Stimulated activated naive B cell treated with anti-CD40 and anti-IgM and Interleukin-4, amounts not matched to agents 10 μg/mL and 1 μg/mL and 100 μg/mL, for 72 hours (primary cell): ENCODE measurements around the gene DYNC1LI2.

Experiments used
- ATAC-seq, 2 donors: fragments of 150-1000 bp; cut with Tn5 transposase; replicated peaks; 2 replicates each; pipeline ENCODE4 v1.10.0; 2021; ENCODE audit warnings: moderate library complexity in 1 of 2
- DNase-seq: peaks from one replicate; pipeline ENCODE4 v3.0.0; 2021
- H3K27ac Mint-ChIP-seq: one replicate; pipeline ENCODE4 v1.8.0; 2022; ENCODE audit warnings: mild to moderate bottlenecking, mixed read lengths
- H3K27me3 Mint-ChIP-seq, 2 donors: one replicate each; pipeline ENCODE4 v1.8.0; 2022; ENCODE audit warnings: mixed read lengths in 2 of 2
- H3K36me3 Mint-ChIP-seq, 2 donors: one replicate each; pipeline ENCODE4 v1.8.0; 2022; ENCODE audit warnings: mixed read lengths in 2 of 2, mild to moderate bottlenecking in 1 of 2
- H3K4me1 Mint-ChIP-seq, 2 donors: one replicate each; pipeline ENCODE4 v1.8.0; 2022; ENCODE audit warnings: mixed read lengths in 2 of 2, mild to moderate bottlenecking in 1 of 2
- H3K4me3 Mint-ChIP-seq, 2 donors: one replicate each; pipeline ENCODE4 v1.8.0; 2022; ENCODE audit warnings: mild to moderate bottlenecking in 2 of 2, mixed read lengths in 2 of 2, moderate library complexity in 1 of 2
- H3K9me3 Mint-ChIP-seq, 2 donors: one replicate each; pipeline ENCODE4 v1.8.0; 2022; ENCODE audit warnings: mixed read lengths in 2 of 2, mild to moderate bottlenecking in 1 of 2

Gene DYNC1LI2

DNA sequence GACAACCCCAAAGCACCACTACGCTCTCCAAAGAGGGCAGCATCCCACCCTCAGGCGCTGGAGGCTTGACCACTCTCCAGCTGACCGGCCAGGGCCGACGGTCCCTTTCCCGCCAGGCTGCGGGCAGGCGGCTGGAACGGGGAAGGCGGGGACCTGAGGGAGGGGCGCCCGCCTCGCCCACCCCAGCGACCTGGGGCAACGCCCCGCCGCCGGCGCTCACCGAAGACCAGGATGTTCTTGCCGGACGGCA is 431 bp downstream of the DYNC1LI2 start:
- peaks cover 12 to 13% of the 10 kb centered on the region in 2 donors for H3K27me3 Mint-ChIP-seq
- H3K36me3 Mint-ChIP-seq: peaks cover 13 to 17% of the 10 kb centered on the region in 2 donors
- H3K27ac Mint-ChIP-seq: peak overlapping the region; percentile 75
- DNase-seq: no peak
- ATAC-seq: peak; percentile 5 to 6
- H3K4me1 Mint-ChIP-seq: peaks cover 18 to 49% of the 10 kb centered on the region in 2 donors
- peak overlapping the region; percentile 88 for H3K4me3 Mint-ChIP-seq
- H3K9me3 Mint-ChIP-seq: no peaks in the 10 kb centered on the region

DNA sequence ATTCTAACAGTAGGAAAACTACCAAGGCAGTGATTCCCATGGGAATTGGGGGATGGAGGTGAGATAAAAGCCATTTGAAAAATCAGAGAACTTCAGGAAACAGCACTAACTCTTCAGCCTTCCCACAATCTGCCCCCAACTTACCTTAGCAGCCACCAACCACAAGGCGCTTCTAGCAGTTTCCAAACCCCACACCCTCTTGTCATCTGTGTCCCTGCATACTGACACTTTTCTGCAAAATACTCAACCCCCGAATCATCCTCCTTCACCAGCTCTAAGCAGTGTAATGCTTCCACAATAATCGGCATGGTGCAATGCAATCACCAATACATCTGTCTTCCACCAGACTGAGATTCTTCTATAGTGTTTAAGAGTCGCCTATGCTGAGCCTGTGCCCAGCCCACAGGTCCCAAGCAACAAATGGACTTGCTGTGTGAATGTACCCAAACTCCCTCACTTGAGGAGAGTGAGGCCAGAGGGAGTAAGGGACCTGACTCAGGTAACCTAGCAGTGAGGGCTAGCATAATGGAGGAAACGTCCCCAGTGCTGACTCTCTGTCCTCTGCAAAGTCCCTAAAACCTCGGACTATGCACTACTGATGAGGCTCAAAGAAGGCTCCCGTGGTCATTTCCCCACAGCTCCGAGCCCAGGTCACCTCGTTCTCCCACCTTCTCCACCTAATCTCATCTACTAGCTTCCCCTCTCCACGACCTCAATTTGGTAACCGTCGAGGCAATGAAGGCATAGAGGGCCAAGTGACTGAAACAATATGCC is 943 bp downstream of the DYNC1LI2 start:
- Mint-ChIP-seq H3K4me1 (peaks cover 18 to 49% of the 10 kb centered on the region in 2 donors), H3K27ac (peak overlapping the region; percentile 75), H3K9me3 (no peaks in the 10 kb centered on the region), H3K27me3 (peaks cover 12 to 13% of the 10 kb centered on the region in 2 donors), H3K36me3 (peaks cover 14 to 18% of the 10 kb centered on the region in 2 donors), H3K4me3 (peak overlapping the region; percentile 88)
- DNase-seq: no peak
- no peak for ATAC-seq

DNA sequence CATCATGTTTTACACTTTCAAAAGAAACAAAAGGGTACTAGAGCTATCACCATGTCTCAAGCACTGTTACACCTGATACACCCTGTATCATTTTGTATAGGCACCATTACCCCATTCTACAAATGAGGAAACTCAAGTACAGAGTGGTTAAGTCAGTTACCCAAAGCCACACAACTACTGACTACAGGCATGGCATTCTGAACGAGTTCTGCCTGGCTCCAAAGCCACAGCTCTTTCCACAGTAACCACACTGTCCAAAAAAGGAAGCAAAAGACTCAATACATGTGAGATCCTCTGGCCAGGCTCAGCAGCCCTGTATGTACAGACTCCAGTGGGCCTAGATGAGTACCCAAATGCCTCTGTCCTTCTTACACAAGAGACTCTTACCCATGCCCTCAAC is 4.7 kb downstream of the DYNC1LI2 start:
- H3K9me3 Mint-ChIP-seq: no peaks in the 10 kb centered on the region
- H3K27me3 Mint-ChIP-seq: no peaks in the 10 kb centered on the region
- no peak overlapping the region for H3K27ac Mint-ChIP-seq
- H3K4me1 Mint-ChIP-seq: peaks cover 14 to 40% of the 10 kb centered on the region in 2 donors
- H3K36me3 Mint-ChIP-seq: peaks cover 14 to 18% of the 10 kb centered on the region in 2 donors
- peak; percentile 67 to 72 for ATAC-seq
- no peak overlapping the region for H3K4me3 Mint-ChIP-seq
- peak; percentile 14 for DNase-seq

DNA sequence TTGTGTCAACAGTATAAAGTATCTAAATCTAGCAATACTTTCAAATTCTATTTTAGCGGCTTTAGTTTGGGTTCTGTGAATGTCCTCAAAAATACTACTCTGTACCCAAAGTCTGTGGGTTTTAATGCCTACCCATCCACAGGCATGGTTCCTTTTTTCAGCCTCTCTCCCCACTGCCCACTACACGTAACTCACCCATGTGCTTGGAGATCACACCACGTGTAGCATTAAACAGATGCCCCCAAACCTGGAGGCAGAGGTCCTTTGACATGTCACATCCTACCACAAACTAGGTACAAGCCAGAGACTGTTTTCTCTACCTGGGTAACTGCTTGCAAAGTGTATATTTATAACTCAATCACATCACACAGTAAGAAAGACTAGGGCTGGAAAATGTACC is 5.4 kb downstream of the DYNC1LI2 start:
- ATAC-seq (no peak), DNase-seq (no peak)
- Mint-ChIP-seq H3K9me3 (no peaks in the 10 kb centered on the region), H3K4me1 (peaks cover 16 to 43% of the 10 kb centered on the region in 2 donors), H3K4me3 (no peak overlapping the region), H3K27me3 (no peaks in the 10 kb centered on the region), H3K36me3 (peaks cover 16 to 22% of the 10 kb centered on the region in 2 donors), H3K27ac (no peak overlapping the region)

DNA sequence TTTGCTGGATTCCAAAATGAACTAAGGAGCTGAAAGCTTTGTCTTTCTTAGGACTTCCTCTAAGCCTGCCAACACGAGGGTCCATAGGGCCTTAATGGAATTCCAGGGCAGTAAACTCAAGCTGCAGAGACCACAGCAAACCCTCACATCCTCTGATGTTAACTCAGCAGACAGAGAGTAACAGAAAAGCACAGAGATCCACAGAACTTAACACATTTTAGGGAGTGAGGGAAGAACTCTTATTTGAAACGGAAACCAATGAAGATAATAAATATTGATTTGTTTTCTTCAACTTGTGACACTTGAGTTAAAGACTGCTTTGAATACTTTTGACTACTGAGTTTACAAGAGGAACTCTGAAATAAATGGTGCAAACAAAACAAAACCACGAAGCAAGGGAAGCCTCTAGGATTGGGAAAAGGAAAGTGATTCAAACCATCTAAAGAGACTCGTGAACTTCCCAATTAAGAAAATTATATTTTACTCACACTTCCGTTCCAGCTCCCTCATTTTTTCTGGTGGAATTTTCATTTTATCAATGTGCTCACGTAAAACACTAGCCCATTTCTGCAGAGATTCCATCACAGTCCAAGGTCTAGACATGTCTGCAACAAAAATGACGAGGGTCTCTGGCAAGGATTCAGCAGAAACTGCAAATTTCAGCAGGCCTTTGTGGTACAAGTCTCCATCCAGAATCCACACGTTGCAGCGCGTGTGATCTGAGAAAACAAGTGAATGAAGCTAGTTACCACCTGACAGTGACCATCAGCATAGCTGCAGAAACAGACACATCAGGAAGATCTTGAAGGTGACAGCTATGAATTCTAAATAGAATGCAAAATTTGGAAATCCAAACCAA is 9.2 kb downstream of the DYNC1LI2 start:
- Mint-ChIP-seq H3K27ac (no peak overlapping the region), H3K36me3 (peaks cover 22 to 29% of the 10 kb centered on the region in 2 donors), H3K4me1 (peaks cover 12 to 33% of the 10 kb centered on the region in 2 donors), H3K4me3 (no peak overlapping the region), H3K27me3 (no peaks in the 10 kb centered on the region), H3K9me3 (no peaks in the 10 kb centered on the region)
- ATAC-seq (no peak), DNase-seq (no peak)

DNA sequence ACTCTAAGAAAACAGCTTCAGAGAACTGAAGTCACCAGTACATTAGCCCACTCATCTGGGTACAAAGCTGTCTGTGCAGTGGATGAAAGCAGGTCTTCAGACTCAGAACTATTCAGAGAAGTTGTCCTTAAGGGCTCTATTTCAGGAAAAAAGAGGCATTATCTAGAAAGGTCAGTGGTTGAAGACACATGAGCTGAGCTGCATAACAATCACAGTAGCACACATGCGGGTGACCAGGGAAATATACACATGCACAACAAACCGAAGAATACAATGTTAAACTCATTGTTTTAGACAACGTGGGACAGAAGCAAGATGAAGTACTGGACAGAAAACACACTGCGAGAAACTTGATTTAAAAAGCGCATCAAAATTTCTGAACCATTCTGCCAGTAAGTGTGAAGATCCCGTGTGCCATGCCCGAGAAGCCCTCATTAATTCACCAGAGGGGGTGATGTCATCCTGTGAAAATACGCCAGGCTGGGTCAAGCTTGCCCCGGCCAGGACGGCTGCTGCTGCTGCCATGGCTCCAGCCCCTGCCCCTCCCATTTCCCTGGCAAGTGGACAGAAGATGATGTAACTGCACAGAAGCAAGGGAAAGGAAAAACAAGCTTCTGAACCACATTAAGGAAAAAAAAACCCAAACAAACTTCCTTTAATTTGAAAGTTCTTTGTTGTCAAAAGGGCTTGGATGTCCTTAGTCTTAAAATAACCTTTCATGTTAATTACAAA is 10.1 kb downstream of the DYNC1LI2 start:
- DNase-seq: no peak
- Mint-ChIP-seq H3K4me1 (peaks cover 12 to 24% of the 10 kb centered on the region in 2 donors), H3K9me3 (no peaks in the 10 kb centered on the region), H3K27me3 (no peaks in the 10 kb centered on the region), H3K36me3 (peaks cover 23 to 29% of the 10 kb centered on the region in 2 donors), H3K27ac (no peak overlapping the region), H3K4me3 (no peak overlapping the region)
- ATAC-seq: no peak

DNA sequence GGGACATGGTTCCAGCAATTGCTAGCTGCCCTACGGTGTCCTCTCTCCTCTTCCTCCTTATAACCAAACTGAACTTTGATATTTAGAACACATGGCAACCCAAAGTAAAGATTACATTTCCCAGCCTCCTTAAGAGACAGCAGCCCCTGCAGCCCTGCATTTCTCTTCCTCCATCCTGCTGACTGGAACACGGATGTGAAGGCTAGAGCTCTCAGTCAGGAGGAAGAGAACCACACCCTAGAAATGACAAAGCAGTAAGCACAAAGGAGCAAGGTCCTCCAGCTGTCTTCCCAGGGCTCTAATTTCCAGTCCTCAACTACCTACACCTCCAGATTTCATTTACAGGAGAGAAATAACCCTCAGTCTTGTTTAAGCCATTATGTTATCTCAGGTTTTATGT is 10.9 kb downstream of the DYNC1LI2 start:
- ATAC-seq: no peak
- Mint-ChIP-seq H3K27ac (no peak overlapping the region), H3K4me3 (no peak overlapping the region), H3K36me3 (peaks cover 25 to 31% of the 10 kb centered on the region in 2 donors), H3K9me3 (no peaks in the 10 kb centered on the region), H3K27me3 (no peaks in the 10 kb centered on the region), H3K4me1 (peaks cover 9 to 20% of the 10 kb centered on the region in 2 donors)
- DNase-seq: no peak

DNA sequence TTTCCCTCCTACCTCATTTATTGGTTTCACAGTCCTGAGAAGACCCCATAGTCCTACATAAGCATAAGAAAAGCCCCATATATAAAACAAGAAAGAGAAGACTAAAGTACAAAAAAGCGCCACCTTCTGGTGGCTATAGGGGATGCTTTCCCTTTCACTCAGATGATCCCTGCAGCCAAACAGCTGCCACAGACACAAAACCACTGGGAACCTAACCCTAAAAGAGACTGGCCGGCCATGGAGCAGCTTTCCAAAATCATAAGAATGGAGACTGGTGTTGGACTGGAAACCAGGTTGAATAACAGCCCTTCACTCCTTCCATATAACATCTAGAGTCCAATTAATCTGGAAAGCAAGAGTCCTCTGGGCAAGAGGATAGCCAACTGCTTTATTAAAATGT is 11.4 kb downstream of the DYNC1LI2 start:
- Mint-ChIP-seq H3K9me3 (no peaks in the 10 kb centered on the region), H3K27me3 (no peaks in the 10 kb centered on the region), H3K4me1 (peaks cover 9 to 20% of the 10 kb centered on the region in 2 donors), H3K36me3 (peaks cover 27 to 32% of the 10 kb centered on the region in 2 donors), H3K4me3 (no peak overlapping the region), H3K27ac (no peak overlapping the region)
- ATAC-seq: peak in 1 of 2 donors; percentile 45
- no peak for DNase-seq

DNA sequence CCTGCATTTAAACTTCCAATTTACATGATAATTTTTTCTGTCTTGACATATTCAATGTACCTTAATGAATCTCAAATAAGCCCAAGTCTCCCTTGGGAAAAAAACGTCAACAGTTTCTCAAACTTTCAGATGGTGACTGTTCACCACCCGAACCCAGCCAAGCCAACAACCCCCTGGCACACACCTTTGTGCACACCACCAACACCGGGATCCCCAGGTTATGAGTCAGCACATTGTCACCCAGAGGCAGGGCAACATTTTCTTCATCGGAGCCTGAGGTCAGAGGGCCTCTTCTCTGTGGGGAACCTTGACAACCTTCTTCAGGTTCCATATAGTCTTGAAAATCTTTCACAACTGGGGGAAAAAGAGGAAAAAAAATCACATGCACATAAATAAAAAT is 15.5 kb downstream of the DYNC1LI2 start:
- peak overlapping the region; percentile 80 for H3K27ac Mint-ChIP-seq
- peaks cover 41 to 55% of the 10 kb centered on the region in 2 donors for H3K36me3 Mint-ChIP-seq

DNA sequence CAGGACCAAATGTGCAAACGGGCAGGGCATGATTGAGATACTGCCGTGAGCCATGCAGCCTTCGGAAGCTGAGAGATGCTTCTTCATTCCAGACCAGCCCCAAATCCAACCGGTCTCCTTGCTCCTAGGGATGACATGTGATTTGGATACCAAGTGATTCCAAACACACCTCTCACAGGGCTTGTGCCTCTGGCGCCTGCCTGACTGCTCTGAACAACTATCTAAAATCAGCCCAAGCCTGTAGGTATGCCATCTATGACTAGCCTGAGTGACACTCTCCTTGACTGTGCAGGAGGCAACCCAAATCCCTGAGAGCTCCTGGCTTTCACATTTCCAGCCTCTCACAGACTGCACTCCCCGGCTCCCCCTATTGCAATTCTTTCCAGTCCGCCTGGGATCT is 20.3 kb downstream of the DYNC1LI2 start:
- Mint-ChIP-seq H3K27me3 (no peaks in the 10 kb centered on the region), H3K4me1 (peaks cover 5 to 7% of the 10 kb centered on the region in 2 donors), H3K4me3 (no peak overlapping the region), H3K36me3 (peaks cover 37 to 55% of the 10 kb centered on the region in 2 donors), H3K9me3 (no peaks in the 10 kb centered on the region), H3K27ac (peak overlapping the region; percentile 9)
- ATAC-seq (no peak), DNase-seq (no peak)

More for the DNA sequence above, 15.5 kb downstream of the DYNC1LI2 start:
- no peaks in the 10 kb centered on the region for H3K9me3 Mint-ChIP-seq
- ATAC-seq: no peak
- H3K4me3 Mint-ChIP-seq: no peak overlapping the region
- H3K27me3 Mint-ChIP-seq: no peaks in the 10 kb centered on the region
- peaks cover 6 to 16% of the 10 kb centered on the region in 2 donors for H3K4me1 Mint-ChIP-seq
- no peak for DNase-seq

DNA sequence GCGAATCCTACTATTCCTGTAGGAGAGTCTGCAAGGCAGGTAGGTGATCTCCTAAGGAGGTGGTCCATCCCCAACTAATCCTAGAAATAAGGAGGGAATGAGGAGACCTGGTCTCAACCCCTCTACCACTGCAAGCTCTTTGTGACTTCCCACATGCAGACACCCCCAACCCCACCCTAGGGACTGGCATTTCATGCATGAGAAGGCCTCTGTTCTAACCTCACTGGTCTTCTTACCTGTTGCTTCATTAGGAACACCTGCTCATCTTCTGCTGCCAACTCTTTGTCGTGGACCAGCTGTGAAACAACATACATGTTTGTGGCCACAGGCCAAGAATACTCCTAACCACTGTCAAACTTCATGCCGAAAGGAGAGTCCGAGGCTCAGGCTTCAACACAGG is 22.6 kb downstream of the DYNC1LI2 start:
- ATAC-seq (no peak), DNase-seq (no peak)
- no peak overlapping the region for H3K4me3 Mint-ChIP-seq
- H3K27me3 Mint-ChIP-seq: no peaks in the 10 kb centered on the region
- no peaks in the 10 kb centered on the region for H3K9me3 Mint-ChIP-seq
- peaks cover 5 to 7% of the 10 kb centered on the region in 2 donors for H3K4me1 Mint-ChIP-seq
- H3K36me3 Mint-ChIP-seq: peaks cover 38 to 57% of the 10 kb centered on the region in 2 donors
- H3K27ac Mint-ChIP-seq: no peak overlapping the region

DNA sequence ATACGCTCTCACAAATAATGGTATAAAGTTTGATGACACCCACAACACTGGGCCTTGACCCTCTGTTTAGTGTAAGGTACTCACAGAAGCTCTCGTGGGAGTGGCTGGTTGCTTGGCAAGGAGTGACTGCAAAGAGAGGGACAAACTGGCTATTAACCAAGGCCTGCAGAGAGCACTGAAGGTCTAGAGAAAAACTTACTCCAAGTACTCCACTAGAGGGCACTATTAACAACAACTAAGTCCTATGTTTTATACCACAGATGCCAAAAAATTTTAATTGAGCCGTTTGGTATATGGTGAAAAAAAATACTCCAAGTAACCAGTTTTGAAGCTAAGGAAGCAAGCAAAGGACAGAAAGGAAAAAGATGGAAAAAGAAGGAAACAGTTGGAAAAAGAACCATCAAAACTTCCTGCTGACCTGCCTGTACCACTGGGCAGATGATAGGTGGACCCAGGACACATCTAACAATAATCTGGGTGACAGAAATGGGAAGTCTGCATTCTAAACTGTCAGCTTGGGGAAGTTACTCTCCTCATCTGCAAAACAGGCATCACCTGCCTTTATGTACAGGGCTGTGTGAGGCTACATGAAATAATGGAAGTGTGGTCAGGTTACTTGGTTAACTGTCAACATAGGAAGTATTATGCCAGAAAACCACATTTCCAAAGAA is 23.2 kb downstream of the DYNC1LI2 start:
- Mint-ChIP-seq H3K4me3 (no peak overlapping the region), H3K36me3 (peaks cover 37 to 57% of the 10 kb centered on the region in 2 donors), H3K27ac (peak overlapping the region; percentile 83), H3K4me1 (peaks cover 5 to 7% of the 10 kb centered on the region in 2 donors), H3K27me3 (no peaks in the 10 kb centered on the region), H3K9me3 (no peaks in the 10 kb centered on the region)
- DNase-seq (no peak), ATAC-seq (peak; percentile 83 to 85)

DNA sequence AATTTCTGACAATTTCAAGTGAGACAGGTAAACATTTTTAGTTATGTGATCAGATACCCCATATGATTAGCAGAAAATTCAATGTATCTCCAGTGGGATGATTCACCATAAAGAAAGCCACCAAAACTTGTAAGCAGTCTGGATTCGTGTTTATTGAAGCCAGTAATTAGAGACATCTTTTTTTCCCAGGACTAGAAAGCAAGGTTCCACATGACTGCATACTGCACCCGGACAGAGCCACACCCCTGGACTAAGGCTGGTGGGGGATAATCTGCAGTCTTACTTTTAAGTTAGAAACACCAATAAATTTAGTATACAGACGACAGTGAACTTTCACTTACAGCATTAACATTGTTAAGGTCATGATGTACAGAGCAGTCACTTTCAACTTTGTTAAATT is 30.6 kb downstream of the DYNC1LI2 start:
- peaks cover 24 to 29% of the 10 kb centered on the region in 2 donors for H3K36me3 Mint-ChIP-seq
- no peaks in the 10 kb centered on the region for H3K27me3 Mint-ChIP-seq
- H3K4me3 Mint-ChIP-seq: no peak overlapping the region
- no peak overlapping the region for H3K27ac Mint-ChIP-seq
- H3K4me1 Mint-ChIP-seq: no peaks in the 10 kb centered on the region
- no peak for ATAC-seq
- no peak for DNase-seq
- no peaks in the 10 kb centered on the region for H3K9me3 Mint-ChIP-seq

DNA sequence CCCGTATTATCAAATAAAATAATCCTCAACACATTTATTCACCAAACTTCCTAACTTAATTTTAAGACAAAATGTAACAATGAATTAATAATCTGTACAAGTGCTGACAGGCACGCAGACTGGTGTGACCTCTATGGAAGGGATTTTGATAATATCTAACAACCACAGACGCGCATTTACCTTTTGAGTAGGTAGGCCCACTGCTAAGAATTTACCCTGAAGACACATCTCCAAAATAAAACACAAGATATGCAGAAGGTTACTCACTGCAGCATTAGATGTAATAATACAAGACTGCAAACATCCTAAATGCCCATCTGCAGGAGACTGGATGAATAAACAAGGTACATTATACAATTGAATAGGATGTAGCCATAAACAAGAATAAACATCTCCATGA is 32.2 kb downstream of the DYNC1LI2 start:
- no peak for ATAC-seq

More for the DNA sequence above, 32.2 kb downstream of the DYNC1LI2 start:
- H3K27me3 Mint-ChIP-seq: no peaks in the 10 kb centered on the region
- no peaks in the 10 kb centered on the region for H3K9me3 Mint-ChIP-seq
- peaks cover 16 to 19% of the 10 kb centered on the region in 2 donors for H3K36me3 Mint-ChIP-seq
- H3K27ac Mint-ChIP-seq: no peak overlapping the region
- DNase-seq: no peak
- no peaks in the 10 kb centered on the region for H3K4me1 Mint-ChIP-seq
- no peak overlapping the region for H3K4me3 Mint-ChIP-seq
